Upper lobe of right lung (tissue), 1 donor: ENCODE measurements around the gene RAMP1. TPM values are rescaled to one million over a fixed set of nuclear protein-coding genes. Genes with fewer than 3 reads are reported as not detected.

Source experiments
- ATAC-seq: fragments of 200-7000 bp; cut with Tn5 transposase; one replicate; pipeline ENCODE4 v1.9.1; 2020; ENCODE audit warnings: mild to moderate bottlenecking, moderate library complexity
- DNase-seq: peaks from one replicate; pipeline ENCODE4 v3.0.0-alpha.2; 2020
- H3K27ac ChIP-seq: fragments of 200-600 bp; one replicate; pipeline ENCODE4 v1.8.0; 2022
- H3K27me3 ChIP-seq: fragments of 200-600 bp; one replicate; pipeline ENCODE4 v1.8.0; 2022; ENCODE audit warnings: mild to moderate bottlenecking
- H3K36me3 ChIP-seq: fragments of 200-600 bp; one replicate; pipeline ENCODE4 v1.8.0; 2022
- H3K4me1 ChIP-seq: fragments of 200-600 bp; one replicate; pipeline ENCODE4 v1.8.0; 2022
- H3K4me3 ChIP-seq: fragments of 200-600 bp; one replicate; pipeline ENCODE4 v1.8.0; 2022; ENCODE audit warnings: mild to moderate bottlenecking
- H3K9me3 ChIP-seq: fragments of 200-600 bp; one replicate; pipeline ENCODE4 v1.8.0; 2022
- CTCF ChIP-seq: fragments of 200-600 bp; IDR thresholded peaks from one replicate; pipeline ENCODE4 v1.8.0; 2022; ENCODE audit warnings: antibody characterized with exemption
- intact Hi-C: fragments of 100-400 bp; cut with DNase I; formaldehyde crosslinking; loops from one replicate; pipeline ENCODE4 v1.11.0; 2022
- total RNA-seq: library from RNA; stranded (reverse); fragmentation: NEBNext Ultra II Directional; extraction: Animal tissue kit (Norgen Biotek cat#: 25700); gene quantifications from one replicate; pipeline ENCODE4 v1.2.1, GENCODE V29; 2021
- donor health status: DM: no; HTN: yes; CAD: no; lungs with severe emphysema.

Gene RAMP1
- total RNA-seq, 1 donor from 2014 or later: 11.1 TPM

GRCh38 chr2:237863689-237864443 lies 4.4 kb downstream of the RAMP1 start:
- intact Hi-C loops: no loop called here
- ATAC-seq (no peak), DNase-seq (peak; percentile 33)
- Histone ChIP-seq H3K4me3 (no peak overlapping the region), H3K36me3 (no peaks in the 10 kb centered on the region), H3K9me3 (no peaks in the 10 kb centered on the region), H3K4me1 (peaks cover 4% of the 10 kb centered on the region), H3K27ac (no peak overlapping the region), H3K27me3 (peaks cover 21% of the 10 kb centered on the region)
- no peak for TF ChIP-seq CTCF

- Histone ChIP-seq H3K27ac (no peak overlapping the region), H3K4me1 (no peaks in the 10 kb centered on the region), H3K9me3 (no peaks in the 10 kb centered on the region), H3K36me3 (no peaks in the 10 kb centered on the region), H3K4me3 (no peak overlapping the region), H3K27me3 (peaks cover 19% of the 10 kb centered on the region)
- DNase-seq (peak; percentile 59), ATAC-seq (peak; percentile 4)
- intact Hi-C loops: no loop called here
- no peak for TF ChIP-seq CTCF
Observed at GRCh38 chr2:237864444-237864931, 5.1 kb downstream of the RAMP1 start.

- no peak overlapping the region for H3K4me3 ChIP-seq
- TF ChIP-seq CTCF: no peak
- no peaks in the 10 kb centered on the region for H3K9me3 ChIP-seq
- H3K36me3 ChIP-seq: no peaks in the 10 kb centered on the region
- intact Hi-C loops: no loop called here
- DNase-seq: peak; percentile 18
- no peak for ATAC-seq
- H3K27me3 ChIP-seq: peaks cover 17% of the 10 kb centered on the region
- H3K27ac ChIP-seq: no peak overlapping the region
- no peaks in the 10 kb centered on the region for H3K4me1 ChIP-seq
Observed at GRCh38 chr2:237864940-237865622, 5.7 kb downstream of the RAMP1 start.

GRCh38 chr2:237865623-237866041 lies 6.2 kb downstream of the RAMP1 start:
- intact Hi-C loops: no loop called here
- peak; percentile 47 for DNase-seq
- no peaks in the 10 kb centered on the region for H3K4me1 ChIP-seq
- ATAC-seq: no peak
- H3K4me3 ChIP-seq: no peak overlapping the region
- peaks cover 12% of the 10 kb centered on the region for H3K27me3 ChIP-seq
- no peak for TF ChIP-seq CTCF
- no peaks in the 10 kb centered on the region for H3K9me3 ChIP-seq
- H3K36me3 ChIP-seq: no peaks in the 10 kb centered on the region
- H3K27ac ChIP-seq: no peak overlapping the region

- Histone ChIP-seq H3K4me3 (no peak overlapping the region), H3K36me3 (no peaks in the 10 kb centered on the region), H3K27ac (no peak overlapping the region), H3K4me1 (no peaks in the 10 kb centered on the region), H3K9me3 (no peaks in the 10 kb centered on the region), H3K27me3 (peaks cover 11% of the 10 kb centered on the region)
- no peak for TF ChIP-seq CTCF
- ATAC-seq: no peak
- intact Hi-C loops: no loop called here
- DNase-seq: no peak
Observed at GRCh38 chr2:237866101-237866621, 6.7 kb downstream of the RAMP1 start.
